Stimulated activated CD4-positive, alpha-beta T cell treated with anti-CD3 and anti-CD28 coated beads, Interleukin-4, amount 100 ng/mL, for 1 hour (primary cell): ENCODE measurements around the gene PTGER1.
"Not testable (repeated sequence)": the region's sequence is repeated elsewhere in the genome, so short reads cannot be mapped to it uniquely, and the experiment has no call there.

ENCODE experiments used
- DNase-seq: peaks from one replicate; pipeline ENCODE4 v3.0.0-alpha.2; 2020

Gene PTGER1

DNA sequence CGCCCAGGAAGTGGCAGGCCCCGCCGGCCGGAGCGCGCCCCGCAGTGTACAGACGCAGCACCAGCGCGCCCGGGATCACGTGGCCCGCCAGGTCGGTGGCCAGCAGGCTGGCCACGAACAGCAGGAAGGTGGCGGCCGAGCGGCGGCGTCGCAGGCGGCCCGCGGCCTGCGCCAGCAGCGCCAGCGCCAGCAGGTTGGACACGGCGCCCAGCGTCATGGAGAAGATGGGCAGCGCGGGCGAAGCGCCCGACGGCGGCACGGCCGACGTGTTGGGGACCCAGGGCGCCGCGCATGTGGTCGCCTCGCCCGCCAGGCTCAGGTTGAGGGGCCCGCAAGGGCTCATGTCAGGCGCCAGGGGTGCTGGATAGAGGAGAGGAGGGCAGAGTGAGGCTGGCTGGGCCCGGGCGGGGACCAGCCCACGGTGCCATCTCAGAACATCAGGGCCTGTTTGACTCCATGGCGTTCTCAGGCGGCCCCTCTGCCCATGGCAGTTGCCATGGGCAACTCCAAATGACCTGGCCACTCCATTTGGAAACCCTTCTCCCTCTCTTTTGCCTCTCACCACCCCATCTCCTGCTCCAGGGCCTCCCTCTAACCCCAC is 1.1 kb downstream of the PTGER1 start:
- DNase-seq = no peak

DNA sequence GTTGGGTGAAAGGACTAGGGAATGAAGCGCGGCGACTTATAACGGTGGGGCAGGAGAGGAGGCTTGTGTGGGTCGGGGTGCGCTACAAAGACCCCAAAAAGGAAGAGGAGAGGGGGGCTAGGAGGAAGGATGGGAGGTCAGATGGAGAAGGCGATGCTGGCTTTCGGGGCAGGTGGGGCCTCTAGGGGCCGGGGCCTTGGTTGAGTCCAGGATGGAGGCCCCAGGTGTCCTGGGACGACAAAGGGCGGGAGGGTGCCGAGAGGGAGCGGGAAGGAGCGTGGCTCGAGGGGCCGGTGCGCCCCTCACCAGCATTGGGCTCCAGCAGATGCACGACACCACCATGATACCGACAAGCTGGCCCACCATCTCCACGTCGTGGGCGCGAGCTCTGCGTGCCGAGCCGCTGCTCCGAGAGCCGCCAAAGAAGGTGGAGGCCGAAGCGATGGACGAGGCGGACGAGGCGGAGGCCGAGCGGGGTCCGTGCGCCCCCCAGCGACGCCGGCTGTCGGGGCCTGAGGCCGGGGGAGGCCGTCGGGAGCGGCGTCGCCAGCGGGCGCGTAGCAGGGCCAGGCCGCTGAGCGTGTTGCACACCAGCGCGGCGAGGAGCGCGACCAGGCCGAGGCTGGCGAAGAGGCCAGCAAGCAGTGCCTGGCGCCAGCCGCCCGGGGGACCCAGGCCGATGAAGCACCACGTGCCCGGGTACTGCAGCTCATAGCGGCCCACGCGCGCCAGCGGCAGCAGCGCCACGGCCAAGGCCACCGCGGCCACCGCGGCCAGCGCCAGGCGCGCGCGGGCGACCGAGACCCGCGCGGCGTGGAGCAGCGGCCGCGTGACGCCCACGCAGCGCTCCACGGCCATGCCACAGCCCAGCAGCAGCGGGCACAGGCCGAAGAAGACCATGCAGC is 1.8 kb downstream of the PTGER1 start:
- DNase-seq = no peak

DNA sequence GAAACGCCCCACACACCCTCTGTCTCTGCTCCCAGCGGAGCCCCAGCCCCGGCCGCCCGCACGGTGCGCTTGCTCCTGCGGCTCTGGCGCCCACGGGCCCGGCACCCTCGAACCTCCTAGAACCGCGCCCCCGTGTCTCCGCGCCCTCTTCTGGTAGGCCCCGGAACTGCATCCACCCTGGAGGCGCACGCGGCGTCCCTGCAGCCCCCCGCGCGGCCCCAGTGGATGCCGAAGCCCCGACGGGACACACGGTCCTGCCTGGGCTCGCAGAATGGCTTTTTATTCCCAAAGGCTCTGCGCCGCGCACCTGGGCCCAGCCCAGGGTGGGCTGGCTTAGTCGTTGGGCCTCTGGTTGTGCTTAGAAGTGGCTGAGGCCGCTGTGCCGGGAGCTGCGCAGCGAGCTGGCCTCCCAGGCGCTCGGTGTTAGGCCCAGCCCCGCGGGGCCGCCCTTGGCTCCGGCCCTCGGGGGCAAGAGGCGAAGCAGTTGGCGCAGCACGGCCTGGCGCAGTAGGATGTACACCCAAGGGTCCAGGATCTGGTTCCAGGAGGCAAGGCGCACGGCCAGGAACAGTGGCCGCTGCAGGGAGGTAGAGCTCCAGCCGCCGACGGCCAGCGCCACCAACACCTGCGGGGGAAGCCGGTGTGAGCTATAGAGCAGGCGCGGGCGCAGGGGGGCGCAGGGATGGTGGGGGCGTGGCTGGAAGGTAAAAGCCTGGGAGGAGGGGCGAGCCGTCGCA is 2.8 kb downstream of the PTGER1 start:
- peak; percentile 91 for DNase-seq

DNA sequence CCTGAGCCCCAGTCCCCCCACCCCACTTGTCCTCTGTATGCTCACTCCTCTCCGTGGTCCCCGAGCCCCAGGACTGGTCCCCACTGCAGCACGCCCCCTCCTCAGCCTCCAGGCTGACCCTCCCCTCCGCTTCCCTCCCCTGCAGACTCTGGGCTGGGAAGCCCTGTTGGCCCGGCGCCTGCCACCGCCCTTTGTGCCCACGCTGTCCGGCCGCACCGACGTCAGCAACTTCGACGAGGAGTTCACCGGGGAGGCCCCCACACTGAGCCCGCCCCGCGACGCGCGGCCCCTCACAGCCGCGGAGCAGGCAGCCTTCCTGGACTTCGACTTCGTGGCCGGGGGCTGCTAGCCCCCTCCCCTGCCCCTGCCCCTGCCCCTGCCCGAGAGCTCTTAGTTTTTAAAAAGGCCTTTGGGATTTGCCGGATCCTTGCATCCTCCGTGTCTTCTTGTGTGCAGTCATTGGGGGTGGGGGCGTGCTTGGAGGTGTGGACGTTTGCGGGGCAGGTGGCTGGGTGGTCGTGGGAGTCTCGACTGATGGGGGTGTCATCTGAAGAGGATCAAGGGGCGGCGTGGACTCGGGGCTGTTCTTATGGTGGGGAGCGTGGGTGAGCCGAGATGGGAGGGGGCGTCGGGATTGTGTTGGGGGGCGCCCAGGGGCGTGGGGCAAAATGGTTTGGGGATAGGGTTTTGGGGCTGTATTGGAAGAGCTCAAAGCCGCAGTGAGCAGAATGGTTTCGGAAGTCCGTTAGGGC is 3.5 kb downstream of the PTGER1 start:
- no peak for DNase-seq

- DNase-seq = no peak
These were observed 4.9 kb downstream of the PTGER1 start for GRCh38 chr19:14470031-14470876.

GRCh38 chr19:14467816-14468215 is 7.3 kb downstream of the PTGER1 start:
- DNase-seq = no peak

GRCh38 chr19:14467391-14467790 is 7.8 kb downstream of the PTGER1 start:
- no peak for DNase-seq

DNA sequence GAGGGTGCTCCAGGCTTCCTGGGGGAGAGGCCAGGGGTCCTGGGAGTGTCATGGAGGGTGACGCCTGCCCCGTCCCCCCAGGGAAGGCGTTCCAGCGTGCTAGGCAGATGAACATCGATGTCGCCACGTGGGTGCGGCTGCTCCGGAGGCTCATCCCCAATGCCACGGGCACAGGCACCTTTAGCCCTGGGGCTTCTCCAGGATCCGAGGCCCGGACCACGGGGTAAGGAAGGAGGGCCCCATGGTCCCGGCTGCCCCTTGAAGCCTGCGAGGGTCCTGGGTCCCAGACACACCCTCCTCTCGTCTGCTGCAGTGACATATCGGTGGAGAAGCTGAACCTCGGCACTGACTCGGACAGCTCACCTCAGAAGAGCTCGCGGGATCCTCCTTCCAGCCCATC is 11.4 kb downstream of the PTGER1 start:
- DNase-seq = no peak

GRCh38 chr19:14462401-14462800 is 12.8 kb downstream of the PTGER1 start:
- DNase-seq = not testable (repeated sequence)

DNA sequence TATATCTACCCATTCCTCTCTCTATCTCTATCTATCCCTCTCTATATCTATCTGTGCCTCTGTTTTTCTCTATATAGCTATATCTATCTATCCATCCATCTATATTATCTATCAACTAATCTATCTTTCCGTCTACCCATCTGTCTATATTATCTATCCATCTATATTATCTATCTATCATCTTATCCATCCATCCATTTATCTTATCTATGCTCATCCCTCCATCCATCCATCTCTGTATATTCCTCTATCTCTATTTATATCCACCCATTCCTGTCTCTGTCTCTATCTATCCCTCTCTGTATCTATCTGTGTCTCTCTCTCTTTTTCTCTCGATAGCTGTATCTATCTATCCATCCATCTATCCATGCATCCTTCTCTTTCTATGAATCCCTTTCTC is 14.2 kb downstream of the PTGER1 start:
- no peak for DNase-seq

GRCh38 chr19:14459703-14460102 is 15.5 kb downstream of the PTGER1 start:
- DNase-seq = no peak

GRCh38 chr19:14452303-14452702 is 22.9 kb downstream of the PTGER1 start:
- not testable (repeated sequence) for DNase-seq

GRCh38 chr19:14450876-14451275 is 24.3 kb downstream of the PTGER1 start:
- no peak for DNase-seq

DNA sequence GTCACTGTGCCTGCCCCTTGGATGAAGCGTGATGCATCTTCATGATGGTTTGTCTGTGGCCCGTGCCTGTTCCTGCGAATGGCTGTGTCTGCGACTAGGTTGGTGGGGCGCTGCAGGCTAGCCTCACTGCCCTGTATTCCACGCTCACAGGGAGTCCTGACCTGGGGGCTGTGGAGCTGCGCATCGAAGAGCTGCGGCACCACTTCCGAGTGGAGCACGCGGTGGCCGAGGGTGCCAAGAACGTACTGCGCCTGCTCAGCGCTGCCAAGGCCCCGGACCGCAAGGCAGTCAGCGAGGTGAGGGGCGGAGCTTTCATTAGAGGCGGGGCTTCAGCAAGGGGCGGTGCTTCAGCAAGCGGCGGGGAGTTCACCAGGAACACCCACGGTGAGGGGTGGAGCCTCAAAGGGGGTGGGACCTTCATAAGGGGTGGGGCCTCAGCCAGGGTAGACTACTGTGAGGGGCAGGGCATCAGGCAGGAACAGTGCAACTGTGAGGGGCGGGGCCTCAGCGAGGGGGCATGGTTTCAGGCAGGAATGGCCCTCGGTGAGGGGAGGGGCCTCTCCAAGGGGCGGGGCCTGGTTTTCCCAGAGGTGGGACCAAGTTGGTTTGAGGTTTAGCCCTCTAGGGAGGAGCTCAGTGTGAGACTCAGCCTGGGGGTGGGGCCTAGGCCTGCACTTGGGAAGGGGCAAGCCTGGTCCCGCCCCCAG is 24.8 kb downstream of the PTGER1 start:
- DNase-seq = peak; percentile 67

GRCh38 chr19:14449321-14449720 is 25.8 kb downstream of the PTGER1 start:
- DNase-seq = no peak

GRCh38 chr19:14446336-14447036 is 28.7 kb downstream of the PTGER1 start:
- no peak for DNase-seq

DNA sequence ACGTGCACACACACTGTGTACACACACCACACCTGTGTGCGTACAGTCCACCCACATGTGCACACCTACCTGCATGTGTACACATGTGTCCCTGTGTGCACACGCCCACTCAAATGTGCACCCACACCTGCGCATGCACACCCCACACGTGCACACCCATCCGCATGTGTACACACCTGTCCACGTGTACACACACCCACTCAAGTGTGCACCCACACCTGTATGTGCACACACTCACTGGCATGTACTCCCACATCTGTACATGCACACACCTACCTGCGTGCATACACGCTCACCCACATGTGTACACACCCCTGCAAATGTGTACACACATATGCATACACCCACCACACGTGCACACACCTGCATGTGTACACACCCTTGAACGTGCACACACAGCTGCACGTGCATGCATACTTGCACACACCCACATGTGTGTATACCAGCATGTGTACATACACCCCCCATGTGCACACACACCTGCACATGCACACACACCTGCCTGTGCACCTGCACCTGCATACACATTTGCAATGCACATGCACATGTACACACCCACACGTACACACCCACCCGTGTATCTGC is 31.4 kb downstream of the PTGER1 start:
- DNase-seq = no peak

DNA sequence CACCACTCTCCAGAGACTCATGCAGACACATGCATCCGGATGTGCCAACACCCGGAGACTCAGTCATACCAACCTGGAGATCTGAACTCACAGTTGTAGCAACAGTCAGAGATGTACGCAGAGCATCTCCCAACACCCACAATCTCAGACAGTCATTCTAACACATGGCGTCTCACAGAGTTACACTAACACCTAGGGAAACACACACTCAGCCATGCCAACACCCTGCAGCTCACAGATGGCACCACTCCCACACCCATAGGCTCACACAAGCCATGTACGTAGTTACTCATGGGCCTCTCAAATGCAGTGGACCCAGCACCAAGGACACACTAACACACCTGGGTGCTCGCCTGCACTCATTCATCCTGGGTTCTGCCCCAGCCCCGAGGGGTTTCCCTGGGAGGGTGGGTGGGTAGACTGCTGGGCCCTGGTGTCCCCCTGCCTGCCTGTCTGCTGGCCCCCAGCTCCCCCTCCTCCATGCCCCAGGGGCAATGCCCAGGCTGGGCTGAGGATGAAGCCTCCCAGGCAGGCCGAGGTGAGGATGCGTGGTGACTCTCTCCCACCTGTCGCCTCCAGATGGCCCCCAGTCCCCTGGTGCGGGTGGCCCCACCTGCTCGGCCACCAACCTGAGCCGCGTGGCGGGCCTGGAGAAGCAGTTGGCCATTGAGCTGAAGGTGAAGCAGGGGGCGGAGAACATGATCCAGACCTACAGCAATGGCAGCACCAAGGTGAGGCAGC is 32.1 kb downstream of the PTGER1 start:
- DNase-seq = no peak
